ENCODE results near the gene EPB41L3.

GRCh38 chr18:5516841-5517240 is 27.0 kb downstream of the EPB41L3 start:
- TF ChIP-seq CTCF (IDR thresholded peaks at IDR 0.05) (no peak), POLR2A (IDR thresholded peaks at IDR 0.05) (no peak)
